Neutrophil (primary cell): ENCODE results near the gene NHERF2.

Experiments
- H3K27ac ChIP-seq: fragments of 200-600 bp; sonication (generic); 2 replicates; pipeline ENCODE4 v1.5.1; 2016; ENCODE audit warnings: mild to moderate bottlenecking, moderate library complexity
- H3K27me3 ChIP-seq: fragments of 200-600 bp; sonication (generic); 2 replicates; pipeline ENCODE4 v1.6.0; 2016; ENCODE audit warnings: mild to moderate bottlenecking
- H3K36me3 ChIP-seq: fragments of 200-600 bp; sonication (generic); 2 replicates; pipeline ENCODE4 v1.5.1; 2017
- H3K4me1 ChIP-seq, 2 experiments: fragments of 200-600 bp in 1 of 2; sonication (generic) in 1 of 2; 1 replicate in 1 of 2; 2 replicates in 1 of 2; pipeline versions ENCODE4 v1.5.1 to v1.6.1; 2013 to 2016; ENCODE audit warnings: low read depth in 1 of 2, low read length in 1 of 2, mild to moderate bottlenecking in 1 of 2, moderate library complexity in 1 of 2; ENCODE audit not compliant: control insufficient read depth in 1 of 2, insufficient read depth in 1 of 2
- H3K4me3 ChIP-seq, 2 experiments: fragments of 200-600 bp in 1 of 2; sonication (generic) in 1 of 2; 1 replicate in 1 of 2; 2 replicates in 1 of 2; pipeline ENCODE4 v1.5.1; 2013 to 2016; ENCODE audit warnings: low read depth in 1 of 2, low read length in 1 of 2, mild to moderate bottlenecking in 1 of 2, moderate library complexity in 1 of 2
- H3K9me3 ChIP-seq: fragments of 200-600 bp; sonication (generic); 2 replicates; pipeline ENCODE4 v1.5.1; 2016
- CTCF ChIP-seq: fragments of 200-600 bp; sonication (generic); IDR thresholded peaks from 2 replicates; pipeline ENCODE4 v1.5.1; 2016; ENCODE audit warnings: antibody characterized with exemption

Gene NHERF2

DNA sequence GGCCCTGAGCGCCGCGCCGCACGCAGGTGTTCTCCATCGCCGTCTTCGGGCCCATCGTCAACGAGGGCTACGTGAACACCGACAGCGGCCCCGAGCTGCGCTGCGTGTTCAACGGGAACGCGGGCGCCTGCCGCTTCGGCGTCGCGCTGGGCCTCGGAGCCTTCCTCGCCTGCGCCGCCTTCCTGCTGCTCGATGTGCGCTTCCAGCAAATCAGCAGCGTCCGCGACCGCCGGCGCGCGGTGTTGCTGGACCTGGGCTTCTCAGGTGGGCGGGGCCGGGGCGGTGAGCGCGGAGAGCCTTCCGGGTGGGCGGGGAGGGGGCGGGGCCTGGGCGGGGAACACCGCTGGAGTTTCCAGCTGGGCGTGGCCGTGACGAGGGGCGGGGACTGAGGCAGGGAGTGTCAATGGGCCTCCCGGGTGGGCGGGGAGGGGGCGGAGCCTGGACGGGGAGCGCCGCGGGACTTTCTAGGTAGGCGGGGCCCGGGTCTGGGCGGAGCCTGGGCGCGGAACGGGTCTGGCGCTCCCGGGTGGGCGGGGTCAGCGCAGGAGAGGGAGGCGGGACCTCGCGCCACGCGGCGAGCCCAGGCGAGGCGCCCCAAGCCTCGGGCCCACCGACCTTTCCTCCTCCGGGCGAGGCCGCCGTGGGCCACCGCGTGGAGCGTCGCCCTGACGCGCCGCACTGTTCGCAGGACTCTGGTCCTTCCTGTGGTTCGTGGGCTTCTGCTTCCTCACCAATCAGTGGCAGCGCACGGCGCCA lies 34.6 kb upstream of the NHERF2 start:
- H3K4me3 ChIP-seq = peak overlapping the region; percentile 70 to 71
- H3K27ac ChIP-seq = peak overlapping the region; percentile 69
- H3K36me3 ChIP-seq = peaks cover 5% of the 10 kb centered on the region
- peak; percentile 36 for TF ChIP-seq CTCF
- peaks cover 5% of the 10 kb centered on the region for H3K9me3 ChIP-seq
- H3K4me1 ChIP-seq = peaks cover 19 to 28% of the 10 kb centered on the region in 2 experiments
- peaks cover 64% of the 10 kb centered on the region for H3K27me3 ChIP-seq

DNA sequence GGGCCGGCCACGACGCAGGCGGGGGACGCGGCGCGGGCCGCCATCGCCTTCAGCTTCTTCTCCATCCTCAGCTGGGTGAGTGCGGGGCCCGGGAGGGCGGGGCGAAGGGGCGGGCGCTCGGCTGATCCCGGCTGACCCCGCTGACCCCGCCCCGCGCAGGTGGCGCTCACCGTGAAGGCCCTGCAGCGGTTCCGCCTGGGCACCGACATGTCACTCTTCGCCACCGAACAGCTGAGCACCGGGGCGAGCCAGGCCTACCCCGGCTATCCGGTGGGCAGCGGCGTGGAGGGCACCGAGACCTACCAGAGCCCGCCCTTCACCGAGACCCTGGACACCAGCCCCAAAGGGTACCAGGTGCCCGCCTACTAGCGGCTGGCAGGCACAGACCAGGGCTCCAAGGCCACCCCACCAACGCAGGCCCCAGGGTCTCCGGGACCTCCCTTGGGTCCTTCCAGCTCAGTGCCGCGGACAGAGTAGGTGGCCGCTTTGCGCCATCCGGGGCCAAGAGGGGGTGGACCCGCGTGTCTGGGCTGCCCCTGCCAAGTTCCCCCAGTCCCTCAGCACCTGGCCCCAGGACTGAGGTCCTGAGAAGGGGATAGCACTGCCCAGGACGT lies 33.9 kb upstream of the NHERF2 start:
- Histone ChIP-seq H3K27ac (peak overlapping the region; percentile 69), H3K4me1 (peaks cover 19 to 28% of the 10 kb centered on the region in 2 experiments), H3K4me3 (peak overlapping the region; percentile 61 to 70), H3K27me3 (peaks cover 61% of the 10 kb centered on the region), H3K9me3 (peaks cover 5% of the 10 kb centered on the region), H3K36me3 (peaks cover 12% of the 10 kb centered on the region)
- no peak for TF ChIP-seq CTCF

- Histone ChIP-seq H3K4me3 (no peak overlapping the region), H3K9me3 (peaks cover 5% of the 10 kb centered on the region), H3K27me3 (peaks cover 52% of the 10 kb centered on the region), H3K36me3 (peaks cover 21% of the 10 kb centered on the region), H3K4me1 (peaks cover 19 to 28% of the 10 kb centered on the region in 2 experiments), H3K27ac (no peak overlapping the region)
- no peak for TF ChIP-seq CTCF
These were observed 33.0 kb upstream of the NHERF2 start for GRCh38 chr16:1993731-1994131.

DNA sequence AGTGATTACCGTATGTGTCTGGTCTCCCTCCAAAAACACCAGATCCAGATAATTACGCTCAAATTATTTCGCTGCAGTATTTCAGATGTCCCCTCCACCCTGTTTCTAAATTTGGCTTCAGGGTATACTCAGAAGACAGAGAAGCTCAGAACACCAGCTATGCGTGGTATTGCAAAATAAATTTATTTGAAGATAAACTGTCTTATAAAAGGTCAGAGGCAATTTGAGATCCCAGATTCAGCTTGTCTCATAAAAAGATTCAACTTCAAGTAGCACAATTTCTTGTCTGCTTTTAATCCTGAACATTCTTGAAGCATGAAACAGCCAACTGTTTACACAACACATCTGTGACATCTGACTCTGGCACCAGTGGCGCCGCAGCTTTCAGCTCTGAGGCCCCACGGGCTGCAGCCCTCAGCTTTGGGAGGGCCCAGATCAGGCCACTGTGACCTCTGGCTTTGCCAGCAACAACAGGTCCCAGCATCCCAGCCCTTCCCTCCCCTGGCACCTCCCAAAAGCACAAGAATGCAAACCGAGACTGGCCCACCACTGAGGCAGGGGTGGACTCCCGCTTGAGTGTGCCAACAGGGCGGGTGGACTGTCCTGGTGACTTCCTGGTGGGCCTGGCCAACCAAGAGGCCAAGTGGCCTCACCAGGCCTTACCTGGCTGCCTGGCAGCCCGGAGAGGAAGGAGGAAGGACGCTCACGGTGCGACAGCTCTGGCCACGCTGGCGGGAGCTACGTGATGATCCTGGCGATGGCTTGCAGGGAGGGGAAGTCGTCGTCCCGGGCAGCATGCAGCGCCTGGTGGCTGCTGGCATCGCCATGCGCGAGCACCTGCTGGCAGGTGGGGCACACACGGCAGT lies 29.0 kb upstream of the NHERF2 start:
- Histone ChIP-seq H3K36me3 (peaks cover 60% of the 10 kb centered on the region), H3K9me3 (peaks cover under 1% of the 10 kb centered on the region), H3K27ac (no peak overlapping the region), H3K4me1 (no peaks in the 10 kb centered on the region), H3K27me3 (peaks cover 12% of the 10 kb centered on the region), H3K4me3 (no peak overlapping the region)
- no peak for TF ChIP-seq CTCF

GRCh38 chr16:1998360-1998835 lies 28.3 kb upstream of the NHERF2 start:
- Histone ChIP-seq H3K4me3 (no peak overlapping the region), H3K9me3 (no peaks in the 10 kb centered on the region), H3K36me3 (peaks cover 67% of the 10 kb centered on the region), H3K27me3 (peaks cover 5% of the 10 kb centered on the region), H3K4me1 (peaks cover 0 to under 1% of the 10 kb centered on the region in 2 experiments), H3K27ac (no peak overlapping the region)
- no peak for TF ChIP-seq CTCF
